ENCODE measurements around the gene PXK.

The PXK gene

DNA sequence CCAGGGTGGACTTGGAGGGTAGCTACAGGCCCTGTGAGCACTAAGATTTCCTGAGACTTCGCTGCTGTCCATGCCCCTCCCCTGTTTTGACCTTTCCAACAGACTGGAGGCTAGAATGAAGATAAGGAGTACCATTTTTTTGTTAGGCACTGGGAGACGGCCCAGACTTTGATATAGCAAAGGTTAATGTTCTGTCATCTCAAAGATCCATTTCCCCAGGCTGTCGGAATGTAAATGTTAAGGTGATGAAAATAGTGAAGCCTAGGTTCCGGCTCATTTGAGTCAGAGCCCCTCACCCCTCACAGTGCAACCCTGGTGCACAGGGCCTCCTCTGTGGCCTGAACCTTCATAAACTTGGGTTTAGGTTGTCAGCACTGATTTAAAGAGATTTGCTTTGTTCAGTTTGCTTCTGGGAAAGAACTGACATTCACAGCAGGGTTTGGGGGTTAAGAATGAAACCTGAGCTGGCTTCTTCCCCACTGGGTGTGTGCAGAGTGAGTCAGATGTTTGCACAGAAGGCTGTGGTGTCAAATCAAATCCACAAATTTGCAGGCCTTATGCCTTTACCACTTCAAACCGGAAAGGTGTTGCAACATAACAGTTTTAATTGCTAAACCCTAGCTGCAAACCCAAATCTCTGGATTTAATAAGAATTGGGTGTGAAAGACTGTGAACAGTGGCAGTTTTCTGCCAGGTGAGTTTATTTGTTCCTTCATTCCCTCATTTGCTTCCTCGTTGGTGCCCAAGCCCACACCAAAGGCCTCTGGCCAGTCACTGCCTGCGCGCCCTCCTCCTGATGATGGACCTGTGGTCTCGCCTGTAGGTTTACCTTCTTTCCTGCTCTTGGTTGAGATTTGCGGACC, 138.6 kb downstream of the PXK start:
- peak; percentile 45 for DNase-seq
- in situ Hi-C loops (cut with HindIII; ENCODE audit: low pct_ligation_motif_present, low pct_unique_long_range_greater_than_20kb, low sequenced_read_pairs): no loop called here

DNA sequence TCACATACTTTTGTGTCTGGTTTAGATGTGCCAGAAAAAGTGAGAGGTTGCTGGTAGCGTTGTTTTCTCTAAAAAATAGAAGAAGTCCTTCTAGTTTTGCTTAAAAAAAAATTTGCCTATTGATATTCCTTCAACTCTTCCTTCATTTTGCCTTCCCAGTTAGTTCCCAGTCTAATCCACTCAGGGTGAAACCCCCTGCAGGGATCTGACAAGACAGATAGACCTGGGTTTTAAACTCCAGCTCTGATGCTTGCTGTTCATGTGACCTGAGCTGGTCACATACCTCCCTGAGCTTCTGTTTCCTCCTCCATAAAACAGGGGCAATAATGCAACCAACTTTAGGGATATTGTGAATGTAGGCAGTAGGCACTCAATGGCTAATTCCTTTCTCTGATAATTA, 140.6 kb downstream of the PXK start:
- in situ Hi-C loops (cut with HindIII; ENCODE audit: low pct_ligation_motif_present, low pct_unique_long_range_greater_than_20kb, low sequenced_read_pairs): no loop called here

GRCh38 chr3:58474348-58474911, 141.7 kb downstream of the PXK start:
- in situ Hi-C loops (cut with HindIII; ENCODE audit: low pct_ligation_motif_present, low pct_unique_long_range_greater_than_20kb, low sequenced_read_pairs): no loop called here
- no peak for DNase-seq

More for the DNA sequence above, 140.6 kb downstream of the PXK start:
- DNase-seq: no peak

- in situ Hi-C loops (cut with HindIII; ENCODE audit: low pct_ligation_motif_present, low pct_unique_long_range_greater_than_20kb, low sequenced_read_pairs): no loop called here
- DNase-seq: no peak
Observed at GRCh38 chr3:58474967-58475578, 142.4 kb downstream of the PXK start.

Measured in ACHN (cell line).